Osteoblast (primary cell): ENCODE data around the gene PPP2R5B. TPM values are rescaled to one million over a fixed set of nuclear protein-coding genes. Genes with fewer than 3 reads are reported as not detected.
"Not testable (repeated sequence)": the region's sequence is repeated elsewhere in the genome, so short reads cannot be mapped to it uniquely, and the experiment has no call there.

Source experiments
- DNase-seq: peaks from one replicate; pipeline ENCODE4 v3.0.0; 2011; ENCODE audit warnings: low spot score, mixed read lengths; ENCODE audit not compliant: insufficient read length; ENCODE audit errors: missing footprints
- H2AFZ ChIP-seq: 2 replicates; pipeline ENCODE4 v1.6.0; 2011; ENCODE audit warnings: mild to moderate bottlenecking, low read length
- H3K27ac ChIP-seq: 2 replicates; pipeline ENCODE4 v1.5.1; 2011; ENCODE audit warnings: mild to moderate bottlenecking, low read depth, low read length, moderate library complexity
- H3K27me3 ChIP-seq: 2 replicates; pipeline ENCODE4 v1.6.0; 2012; ENCODE audit warnings: mild to moderate bottlenecking, control low read depth, inconsistent platforms, low read length, moderate library complexity; ENCODE audit not compliant: insufficient read depth
- H3K36me3 ChIP-seq: 2 replicates; pipeline ENCODE4 v1.5.1; 2011; ENCODE audit warnings: mild to moderate bottlenecking, low read length, control low read depth, moderate library complexity; ENCODE audit not compliant: insufficient read depth
- H3K4me1 ChIP-seq: 2 replicates; pipeline ENCODE4 v1.5.1; 2011; ENCODE audit warnings: mild to moderate bottlenecking, low read length, control low read depth, moderate library complexity; ENCODE audit not compliant: insufficient read depth
- H3K4me2 ChIP-seq: 2 replicates; pipeline ENCODE4 v1.6.0; 2011; ENCODE audit warnings: mild to moderate bottlenecking, low read length; ENCODE audit not compliant: insufficient read depth
- H3K4me3 ChIP-seq: fragments of 200-600 bp; sonication (generic); 3 replicates; pipeline ENCODE4 v1.5.1; 2012; ENCODE audit warnings: mild to moderate bottlenecking, low read length, inconsistent platforms; ENCODE audit not compliant: insufficient read depth
- H3K79me2 ChIP-seq: 2 replicates; pipeline ENCODE4 v1.6.0; 2012; ENCODE audit warnings: mild to moderate bottlenecking, low read length, control low read depth, inconsistent platforms; ENCODE audit not compliant: insufficient read depth
- H3K9me3 ChIP-seq: 2 replicates; pipeline ENCODE4 v1.5.1; 2011; ENCODE audit warnings: low read depth, low read length, control low read depth
- H4K20me1 ChIP-seq: 2 replicates; pipeline ENCODE4 v1.6.0; 2012; ENCODE audit warnings: mild to moderate bottlenecking, low read length, control low read depth; ENCODE audit not compliant: insufficient read depth
- CTCF ChIP-seq: IDR thresholded peaks from 2 replicates; pipeline ENCODE4 v1.5.1; 2011; ENCODE audit warnings: mild to moderate bottlenecking, low read depth, low read length, moderate library complexity; ENCODE audit errors: extremely low read depth
- small RNA-seq: library from RNA; depleted of rRNA; stranded (forward); fragments of <200 nt; gene quantifications from one replicate; pipeline ENCODE3, GENCODE V24; 2012
- total RNA-seq: library from RNA; depleted of rRNA; stranded (reverse); fragments of >200 nt; gene quantifications from 2 replicates; pipeline ENCODE4 v1.2.3, GENCODE V29; 2012

Gene PPP2R5B
- total RNA-seq, 1 donor: 6.2 TPM

- Histone ChIP-seq H3K9me3 (no peaks in the 10 kb centered on the region), H3K27ac (no peak overlapping the region), H3K79me2 (no peaks in the 10 kb centered on the region), H3K4me3 (no peak overlapping the region), H2AFZ (no peak overlapping the region), H4K20me1 (no peaks in the 10 kb centered on the region), H3K4me2 (no peak overlapping the region), H3K36me3 (no peaks in the 10 kb centered on the region), H3K4me1 (peaks cover 4% of the 10 kb centered on the region), H3K27me3 (peaks cover 2% of the 10 kb centered on the region)
- no peak for DNase-seq
- TF ChIP-seq CTCF: no peak
Observed at GRCh38 chr11:64976651-64977050, 52.2 kb downstream of the PPP2R5B start.

GRCh38 chr11:64983339-64983738 is 58.9 kb downstream of the PPP2R5B start:
- not testable (repeated sequence) for DNase-seq

More at GRCh38 chr11:64983339-64983738, 58.9 kb downstream of the PPP2R5B start:
- H4K20me1 ChIP-seq, H3K4me1 ChIP-seq, H3K27me3 ChIP-seq, H3K4me3 ChIP-seq, H3K27ac ChIP-seq, H3K4me2 ChIP-seq, H3K79me2 ChIP-seq, H3K9me3 ChIP-seq, H3K36me3 ChIP-seq, H2AFZ ChIP-seq: not testable (repeated sequence)

Small RNAs within 50 kb of the gene (small RNA-seq; reads per million reads assigned to genes)
- not detected for gene MIR6749
- not detected for gene MIR6750

Other genes with a start within 250 kb of the PPP2R5B start
- gene NRXN2, start 201.5 kb upstream of the PPP2R5B start, total RNA-seq: 62.5 and 90.1 TPM in 2 replicates
- 0.29 TPM in 1 of 2 replicates, not detected in the other for gene RASGRP2, start 180.5 kb upstream of the PPP2R5B start, total RNA-seq
- gene PYGM, start 164.7 kb upstream of the PPP2R5B start, total RNA-seq: 0.29 and 0.36 TPM in 2 replicates
- gene SF1, start 146.1 kb upstream of the PPP2R5B start, total RNA-seq: 114 and 130 TPM in 2 replicates
- 6.2 and 9.8 TPM in 2 replicates for gene MAP4K2, start 121.5 kb upstream of the PPP2R5B start, total RNA-seq
- gene MEN1, start 114.1 kb upstream of the PPP2R5B start, total RNA-seq: 12.3 and 13.3 TPM in 2 replicates
- gene CDC42BPG, start 80.0 kb upstream of the PPP2R5B start, total RNA-seq: under 0.01 and 0.29 TPM in 2 replicates
- gene EHD1, start 46.1 kb upstream of the PPP2R5B start, total RNA-seq: 51.3 and 51.4 TPM in 2 replicates
- gene ATG2A, start 7.5 kb upstream of the PPP2R5B start, total RNA-seq: 20.0 and 25.7 TPM in 2 replicates
- not detected in 2 replicates for gene GPHA2, start 11.2 kb downstream of the PPP2R5B start, total RNA-seq
- not detected in 2 replicates for gene MAJIN, start 47.4 kb downstream of the PPP2R5B start, total RNA-seq
- gene BATF2, start 72.3 kb downstream of the PPP2R5B start, total RNA-seq: 0.29 and 1.4 TPM in 2 replicates
- gene ARL2, start 89.5 kb downstream of the PPP2R5B start, total RNA-seq: 66.3 and 78.5 TPM in 2 replicates
- gene SNX15, start 102.8 kb downstream of the PPP2R5B start, total RNA-seq: 12.3 and 13.0 TPM in 2 replicates
- 7.6 and 9.7 TPM in 2 replicates for gene SAC3D1, start 116.5 kb downstream of the PPP2R5B start, total RNA-seq
- 15.6 and 17.7 TPM in 2 replicates for gene NAALADL1, start 133.9 kb downstream of the PPP2R5B start, total RNA-seq
- 2.1 and 3.3 TPM in 2 replicates for gene CDCA5, start 159.4 kb downstream of the PPP2R5B start, total RNA-seq
- gene ZFPL1, start 159.5 kb downstream of the PPP2R5B start, total RNA-seq: 38.6 and 39.4 TPM in 2 replicates
- 122 and 153 TPM in 2 replicates for gene VPS51, start 171.5 kb downstream of the PPP2R5B start, total RNA-seq
- gene TM7SF2, start 187.2 kb downstream of the PPP2R5B start, total RNA-seq: 8.8 and 10.1 TPM in 2 replicates
- gene ZNHIT2, start 193.0 kb downstream of the PPP2R5B start, total RNA-seq: 12.3 and 12.4 TPM in 2 replicates
- gene FAU, start 197.4 kb downstream of the PPP2R5B start, total RNA-seq: 94.3 and 118 TPM in 2 replicates
- gene MRPL49, start 197.6 kb downstream of the PPP2R5B start, total RNA-seq: 37.4 and 41.6 TPM in 2 replicates
- 10.3 and 11.9 TPM in 2 replicates for gene SYVN1, start 209.8 kb downstream of the PPP2R5B start, total RNA-seq
- not detected in 2 replicates for gene SPDYC, start 245.5 kb downstream of the PPP2R5B start, total RNA-seq